GM13976 (cell line): ENCODE data around the gene MYO9A.

Experiments
- DNase-seq: peaks from one replicate; pipeline ENCODE4 v3.0.0; 2012; ENCODE audit warnings: low spot score
- CTCF ChIP-seq: IDR thresholded peaks from 2 replicates; pipeline ENCODE4 v1.5.1; 2012; ENCODE audit warnings: borderline replicate concordance, mild to moderate bottlenecking; ENCODE audit not compliant: insufficient read depth; ENCODE audit errors: extremely low read depth, missing control alignments, control extremely low read depth
- in situ Hi-C: fragments of 300-500 bp; cut with MboI; formaldehyde crosslinking; loops from one replicate; pipeline ENCODE4 v1.12.0; 2022; ENCODE audit warnings: low sequenced_read_pairs, mixed read lengths, inconsistent platforms; ENCODE audit not compliant: unreplicated experiment

Gene MYO9A

GRCh38 chr15:71780115-71780976 lies 337.6 kb downstream of the MYO9A start:
- peak; percentile 67 for TF ChIP-seq CTCF
- in situ Hi-C loops, result no loop called here
- peak; percentile 73 for DNase-seq

GRCh38 chr15:71779073-71779797 lies 338.7 kb downstream of the MYO9A start:
- in situ Hi-C loops, result loop anchor here (10.0 kb wide), 1 partner anchor 376 kb away; no protein-coding TSS in a partner anchor
- no peak for DNase-seq
- no peak for TF ChIP-seq CTCF

- no peak for DNase-seq
- in situ Hi-C loops, result loop anchor here (10.0 kb wide), 1 partner anchor 377 kb away; no protein-coding TSS in a partner anchor
- TF ChIP-seq CTCF, result no peak
These were observed 340.6 kb downstream of the MYO9A start for GRCh38 chr15:71777216-71777943.

GRCh38 chr15:71776304-71776703 lies 341.6 kb downstream of the MYO9A start:
- in situ Hi-C loops, result loop anchor here (10.0 kb wide), 1 partner anchor 378 kb away; no protein-coding TSS in a partner anchor
- TF ChIP-seq CTCF, result no peak
- no peak for DNase-seq

- DNase-seq, result no peak
- in situ Hi-C loops, result loop anchor here (10.0 kb wide), 1 partner anchor 379 kb away; no protein-coding TSS in a partner anchor
- no peak for TF ChIP-seq CTCF
These were observed 342.1 kb downstream of the MYO9A start for GRCh38 chr15:71775856-71776255.
